Measurements from ENCODE around the gene SDCBP2. TPM values are rescaled to one million over a fixed set of nuclear protein-coding genes. Genes with fewer than 3 reads are reported as not detected.

SDCBP2 gene, protein sequence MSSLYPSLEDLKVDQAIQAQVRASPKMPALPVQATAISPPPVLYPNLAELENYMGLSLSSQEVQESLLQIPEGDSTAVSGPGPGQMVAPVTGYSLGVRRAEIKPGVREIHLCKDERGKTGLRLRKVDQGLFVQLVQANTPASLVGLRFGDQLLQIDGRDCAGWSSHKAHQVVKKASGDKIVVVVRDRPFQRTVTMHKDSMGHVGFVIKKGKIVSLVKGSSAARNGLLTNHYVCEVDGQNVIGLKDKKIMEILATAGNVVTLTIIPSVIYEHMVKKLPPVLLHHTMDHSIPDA
- polyA plus RNA-seq = 1 to 10 TPM; 1.3 to 2.0 (median 1.8) TPM

DNA sequence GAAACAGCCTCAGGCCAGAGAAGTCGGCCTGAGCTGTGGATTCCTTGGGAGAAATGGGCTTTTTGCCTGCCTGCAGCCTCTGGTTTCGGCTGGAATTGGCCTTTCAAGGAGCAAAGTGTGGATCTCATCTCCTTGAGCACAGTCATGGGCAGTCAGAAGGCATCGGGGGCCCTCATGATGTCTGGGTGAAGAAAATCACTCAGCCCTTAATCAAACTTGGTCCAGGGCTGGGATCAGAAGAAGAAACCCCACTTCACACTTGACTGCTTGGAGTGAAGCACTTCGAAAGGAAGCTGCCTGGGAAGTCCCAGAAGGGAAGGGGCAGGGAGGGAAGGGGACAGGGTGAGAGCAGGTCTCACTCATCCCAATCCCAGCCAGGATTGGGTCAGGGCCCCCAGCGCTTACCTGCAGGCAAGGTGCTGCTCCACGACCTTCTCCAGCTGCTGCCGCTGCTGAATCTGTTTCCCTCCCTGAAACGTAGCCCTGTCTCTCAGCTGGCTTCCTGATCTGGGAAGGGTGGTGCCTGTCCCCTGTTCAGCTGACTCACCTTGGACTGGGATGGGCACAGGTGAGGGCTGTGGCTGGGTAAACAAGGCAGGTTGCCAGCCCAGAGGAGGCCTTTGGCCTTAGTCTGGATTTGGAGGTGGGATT lies at the start of gene SDCBP2:
TSS of gene SDCBP2 (minus strand) at position 460 of the 651 bp plus-strand sequence. CDS start 8,723 bp downstream, outside the sequence.
- Mint-ChIP-seq H3K27me3 (ENCODE audit: low read depth in 3 of 3) (peaks cover 0 to 1% (median 0%) of the 10 kb centered on the region in 3 donors), H3K4me3 (no peak within 1 kb of the TSS), H3K27ac (peak within 1 kb of the TSS in 5 of 6 donors; percentile 4 to 76 (median 25)), H3K36me3 (no peaks in the 10 kb centered on the region), H3K4me1 (peaks cover 6 to 11% of the 10 kb centered on the region in 2 donors), H3K9me3 (no peaks in the 10 kb centered on the region)
- no peak for DNase-seq

DNA sequence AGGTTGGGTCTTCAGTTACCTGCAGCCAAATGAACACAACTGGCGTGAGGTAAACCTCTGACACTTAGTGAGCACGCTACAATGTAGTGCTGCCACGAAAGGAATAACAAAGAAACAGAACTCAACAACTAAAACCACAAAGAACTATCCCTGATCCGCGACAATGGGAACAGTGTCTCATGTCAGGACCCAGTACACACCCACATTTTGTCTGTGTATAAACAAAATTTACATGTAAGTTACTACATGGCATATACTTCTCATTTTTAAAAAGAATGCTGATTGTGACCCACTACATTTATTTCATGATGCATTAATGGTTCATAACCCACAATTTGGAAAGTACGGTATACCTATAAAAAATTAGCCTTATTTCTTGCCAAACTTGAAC lies 49.8 kb upstream of the SDCBP2 start:
- H3K4me1 Mint-ChIP-seq = peaks cover 60 to 96% of the 10 kb centered on the region in 2 donors
- DNase-seq = no peak
- H3K27ac Mint-ChIP-seq = no peak overlapping the region
- H3K9me3 Mint-ChIP-seq = no peaks in the 10 kb centered on the region
- peaks cover 4 to 5% (median 4%) of the 10 kb centered on the region in 3 donors for H3K36me3 Mint-ChIP-seq
- H3K27me3 Mint-ChIP-seq (ENCODE audit: low read depth in 3 of 3) = peaks cover 0 to 8% (median 5%) of the 10 kb centered on the region in 3 donors
- H3K4me3 Mint-ChIP-seq = no peak overlapping the region

DNA sequence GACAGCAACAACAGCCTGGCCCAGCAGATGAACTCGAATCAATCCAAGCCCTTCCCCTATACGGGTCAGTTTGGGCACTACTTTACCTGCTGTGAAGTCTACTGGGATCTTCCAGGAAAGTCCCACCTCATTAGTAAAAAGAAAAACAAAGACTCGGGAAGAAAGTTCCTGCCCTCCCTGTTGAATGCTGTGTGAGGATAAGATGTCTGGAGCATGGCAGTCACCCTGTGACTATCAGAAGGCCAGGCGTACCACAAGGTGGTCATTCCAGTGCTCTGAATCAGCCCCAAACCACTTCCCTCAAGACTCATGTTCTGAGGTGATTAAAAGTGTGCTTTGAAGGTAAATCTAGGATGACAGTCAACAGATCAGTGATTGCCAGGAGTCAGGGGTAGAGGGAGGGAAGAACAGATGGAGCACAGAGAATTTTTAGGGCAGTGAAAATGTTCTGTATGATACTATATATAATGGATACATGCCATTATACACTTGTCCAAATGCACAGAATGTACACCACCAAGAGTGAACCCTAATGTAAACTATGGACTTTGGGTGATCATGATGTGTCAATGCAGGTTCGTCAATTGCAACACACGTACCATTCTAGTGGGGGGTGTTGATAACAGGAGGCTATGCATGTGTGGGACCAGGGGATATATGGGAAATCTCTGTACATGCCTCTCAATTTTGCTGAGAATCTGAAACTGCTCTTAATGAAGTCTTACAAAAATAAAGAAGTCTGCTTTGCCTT lies 49.2 kb upstream of the SDCBP2 start:
- no peak for DNase-seq
- Mint-ChIP-seq H3K27me3 (ENCODE audit: low read depth in 3 of 3) (peaks cover 0 to 8% (median 5%) of the 10 kb centered on the region in 3 donors), H3K27ac (no peak overlapping the region), H3K4me3 (peak overlapping the region in 1 of 5 donors; percentile 9), H3K9me3 (no peaks in the 10 kb centered on the region), H3K36me3 (peaks cover 4 to 6% (median 5%) of the 10 kb centered on the region in 3 donors), H3K4me1 (peaks cover 60 to 95% of the 10 kb centered on the region in 2 donors)

DNA sequence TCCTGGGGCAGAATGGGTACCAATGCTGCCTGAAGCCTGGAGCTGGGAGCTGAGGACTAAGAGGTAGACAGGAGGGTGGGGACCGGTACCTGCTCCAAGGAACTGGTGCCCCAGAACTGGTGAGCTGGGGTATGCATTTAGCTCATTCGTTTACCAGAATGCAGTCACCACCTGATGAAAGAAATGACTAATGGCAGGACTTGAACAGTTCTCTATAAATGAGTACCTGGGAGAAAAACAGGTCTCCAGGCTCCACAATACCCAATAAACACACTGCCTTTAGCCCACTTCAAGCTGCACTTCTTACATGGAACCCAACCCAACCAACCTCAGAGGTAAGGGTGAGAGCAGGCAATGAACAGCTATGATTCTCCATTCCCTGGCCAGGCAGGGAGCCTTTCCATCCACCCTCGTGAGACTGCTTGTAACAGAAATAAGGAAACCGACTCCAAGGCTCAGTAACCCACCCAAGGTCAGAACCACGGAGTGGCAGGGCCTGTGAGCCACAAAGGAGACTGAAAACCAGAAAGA lies 48.5 kb upstream of the SDCBP2 start:
- Mint-ChIP-seq H3K27ac (no peak overlapping the region), H3K9me3 (no peaks in the 10 kb centered on the region), H3K36me3 (peaks cover 4 to 8% (median 6%) of the 10 kb centered on the region in 3 donors), H3K4me1 (peaks cover 58 to 87% of the 10 kb centered on the region in 2 donors), H3K27me3 (ENCODE audit: low read depth in 3 of 3) (peaks cover 0 to 8% (median 5%) of the 10 kb centered on the region in 3 donors), H3K4me3 (no peak overlapping the region)
- no peak for DNase-seq

DNA sequence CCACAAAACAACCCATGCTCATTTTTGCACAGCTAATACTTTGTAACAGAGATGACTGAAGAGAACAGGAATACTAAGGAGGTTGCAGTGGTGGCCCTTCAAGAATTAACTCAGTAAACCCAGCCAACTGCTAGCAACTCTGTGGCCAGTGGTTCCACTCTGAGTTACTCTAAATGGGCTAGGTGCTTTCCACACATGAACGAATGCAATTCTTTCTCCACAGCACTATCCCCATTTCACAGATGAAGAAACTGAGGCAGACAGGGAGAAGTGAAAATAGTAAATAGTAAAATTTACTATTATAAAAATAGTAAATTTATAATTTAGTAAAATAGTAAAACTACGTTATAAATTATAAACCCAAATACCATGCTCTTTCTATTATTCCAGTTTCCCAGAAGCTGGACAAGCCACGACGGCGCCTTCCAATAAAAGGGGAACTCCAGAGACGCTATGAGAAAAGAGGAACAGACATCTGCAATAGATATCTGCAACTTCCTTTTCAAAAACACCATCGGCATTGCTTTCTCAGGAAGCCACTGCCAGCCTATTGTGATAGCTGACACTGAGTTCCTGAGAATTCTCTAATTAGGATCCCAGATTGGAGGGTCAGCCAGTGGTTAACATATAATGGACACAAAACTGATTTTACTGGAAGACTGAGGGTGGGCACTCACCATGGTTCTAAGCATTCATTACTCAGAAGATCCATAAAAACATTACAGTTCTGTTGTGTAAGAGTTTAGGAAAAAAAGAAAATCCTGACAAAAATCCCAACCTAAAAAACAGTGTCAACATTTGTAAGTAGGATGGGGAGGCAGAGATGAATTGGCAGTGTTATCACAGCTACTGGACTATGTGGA lies 47.7 kb upstream of the SDCBP2 start:
- Mint-ChIP-seq H3K9me3 (no peaks in the 10 kb centered on the region), H3K27me3 (ENCODE audit: low read depth in 3 of 3) (peaks cover 0 to 8% (median 5%) of the 10 kb centered on the region in 3 donors), H3K4me1 (peaks cover 56 to 84% of the 10 kb centered on the region in 2 donors), H3K27ac (peak overlapping the region in 1 of 6 donors; percentile 35), H3K4me3 (peak overlapping the region in 1 of 5 donors; percentile 30), H3K36me3 (peaks cover 4 to 10% (median 6%) of the 10 kb centered on the region in 3 donors)
- no peak for DNase-seq

DNA sequence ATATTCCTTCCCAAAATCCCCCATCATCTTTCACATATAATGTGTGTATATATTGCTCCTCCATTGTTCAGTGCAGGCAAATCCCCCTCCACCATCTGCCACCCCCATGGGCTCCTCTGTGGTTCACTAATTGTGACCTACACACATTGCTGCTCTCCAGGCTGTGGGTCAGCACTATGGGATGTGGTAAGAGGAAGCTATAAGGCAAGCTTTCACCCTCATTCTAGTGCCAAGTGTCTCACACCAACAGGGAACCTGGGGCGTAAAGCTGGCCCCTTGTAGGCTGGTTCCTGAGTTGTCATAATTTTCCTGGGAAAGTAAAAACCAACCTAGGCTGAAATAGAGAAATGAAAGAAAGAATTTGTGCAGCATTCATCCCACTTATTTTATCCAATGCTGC lies 47.1 kb upstream of the SDCBP2 start:
- Mint-ChIP-seq H3K9me3 (no peaks in the 10 kb centered on the region), H3K27me3 (ENCODE audit: low read depth in 3 of 3) (peaks cover 0 to 8% (median 7%) of the 10 kb centered on the region in 3 donors), H3K36me3 (peaks cover 4 to 12% (median 6%) of the 10 kb centered on the region in 3 donors), H3K4me3 (peak overlapping the region in 1 of 5 donors; percentile 30), H3K27ac (peak overlapping the region in 1 of 6 donors; percentile 35), H3K4me1 (peaks cover 53 to 83% of the 10 kb centered on the region in 2 donors)
- DNase-seq = no peak

DNA sequence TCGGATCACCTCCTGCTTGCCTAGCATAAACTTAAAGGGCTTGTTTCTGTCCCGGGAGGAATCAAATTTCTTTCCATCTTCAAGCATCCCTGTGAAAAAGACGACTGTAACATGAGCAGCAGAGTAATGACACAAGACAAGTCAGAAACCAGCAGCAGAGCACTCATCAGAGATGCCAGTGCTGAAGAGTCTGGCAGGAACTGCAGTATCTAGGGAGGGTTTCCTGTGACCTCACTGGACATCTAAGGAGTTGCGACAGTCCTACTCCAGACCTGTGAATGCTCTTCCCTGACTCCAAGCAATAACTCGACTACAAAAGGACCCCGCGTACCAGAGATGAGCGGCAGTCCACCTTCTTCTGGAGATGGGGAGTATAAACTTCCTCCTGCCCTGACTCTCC lies 46.6 kb upstream of the SDCBP2 start:
- Mint-ChIP-seq H3K36me3 (peaks cover 4 to 12% (median 6%) of the 10 kb centered on the region in 3 donors), H3K4me1 (peaks cover 50 to 78% of the 10 kb centered on the region in 2 donors), H3K27ac (peak overlapping the region in 1 of 6 donors; percentile 51), H3K4me3 (peak overlapping the region in 1 of 5 donors; percentile 30), H3K27me3 (ENCODE audit: low read depth in 3 of 3) (peaks cover 0 to 8% (median 7%) of the 10 kb centered on the region in 3 donors), H3K9me3 (no peaks in the 10 kb centered on the region)
- DNase-seq = no peak

DNA sequence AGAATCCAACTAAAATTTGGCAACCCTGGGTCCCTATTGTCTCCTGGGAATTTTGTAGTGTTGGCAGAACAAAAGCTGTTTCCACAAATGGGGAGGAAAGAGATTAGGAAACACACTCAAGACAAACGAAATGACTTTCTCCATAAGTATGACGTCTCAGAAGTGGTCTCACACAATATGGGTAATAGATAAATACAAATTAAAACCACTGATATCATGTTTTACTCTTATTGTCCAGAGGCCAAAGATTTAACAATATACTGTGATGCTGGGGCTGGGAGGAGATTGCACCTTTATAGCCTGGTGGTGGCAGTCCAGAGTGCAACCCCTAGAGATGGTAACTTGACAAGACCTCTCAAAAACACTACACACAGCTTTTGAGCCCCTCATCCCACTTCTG lies 45.3 kb upstream of the SDCBP2 start:
- H3K27me3 Mint-ChIP-seq (ENCODE audit: low read depth in 3 of 3) = peaks cover 0 to 8% (median 7%) of the 10 kb centered on the region in 3 donors
- H3K4me3 Mint-ChIP-seq = no peak overlapping the region
- no peak for DNase-seq
- peaks cover 4 to 12% (median 6%) of the 10 kb centered on the region in 3 donors for H3K36me3 Mint-ChIP-seq
- H3K27ac Mint-ChIP-seq = no peak overlapping the region
- peaks cover 40 to 66% of the 10 kb centered on the region in 2 donors for H3K4me1 Mint-ChIP-seq
- H3K9me3 Mint-ChIP-seq = no peaks in the 10 kb centered on the region

DNA sequence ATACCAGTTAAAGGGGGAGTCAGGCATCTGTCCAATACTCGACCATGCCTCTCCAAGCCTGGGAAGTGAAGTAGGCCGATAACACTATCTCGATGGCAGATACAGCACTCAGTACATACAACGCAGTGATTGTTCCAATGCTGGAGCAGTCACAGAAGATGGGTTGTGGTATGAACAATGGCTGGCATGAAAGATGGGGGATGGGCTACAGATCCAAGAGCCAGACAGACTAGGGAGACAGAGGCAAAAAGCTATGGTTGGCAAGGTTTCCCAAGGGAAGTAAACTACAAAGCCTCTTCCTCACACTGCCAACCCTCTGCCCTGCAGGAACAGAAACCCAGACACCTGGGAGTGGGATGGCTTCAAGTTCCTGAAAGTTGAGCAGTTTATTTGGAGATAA lies 44.7 kb upstream of the SDCBP2 start:
- peaks cover 0 to 8% (median 7%) of the 10 kb centered on the region in 3 donors for H3K27me3 Mint-ChIP-seq (ENCODE audit: low read depth in 3 of 3)
- H3K4me1 Mint-ChIP-seq = peaks cover 35 to 62% of the 10 kb centered on the region in 2 donors
- H3K27ac Mint-ChIP-seq = no peak overlapping the region
- no peaks in the 10 kb centered on the region for H3K9me3 Mint-ChIP-seq
- H3K4me3 Mint-ChIP-seq = no peak overlapping the region
- no peak for DNase-seq
- H3K36me3 Mint-ChIP-seq = peaks cover 4 to 15% (median 11%) of the 10 kb centered on the region in 3 donors

DNA sequence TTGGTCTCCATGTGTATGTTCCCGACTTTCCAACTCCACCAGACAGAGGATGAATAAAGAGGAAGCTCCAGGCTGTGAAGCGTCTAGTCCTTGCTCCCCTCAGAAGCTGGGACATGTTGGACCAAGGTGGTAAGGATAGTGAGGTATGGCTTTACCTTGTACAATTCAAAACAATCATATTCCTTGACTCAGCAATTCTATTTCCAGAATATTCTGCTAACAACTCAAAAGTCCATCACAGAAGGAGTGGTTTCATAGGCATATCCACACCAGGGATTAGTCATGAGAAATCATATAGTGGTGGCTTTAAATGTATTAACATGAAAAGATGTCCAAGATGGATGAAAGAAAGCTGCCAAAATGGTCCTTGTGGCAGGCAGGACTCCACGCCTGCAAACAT lies 44.1 kb upstream of the SDCBP2 start:
- Mint-ChIP-seq H3K27ac (peak overlapping the region in 2 of 6 donors; percentile 43 to 81), H3K36me3 (peaks cover 4 to 20% (median 15%) of the 10 kb centered on the region in 3 donors), H3K4me1 (peaks cover 29 to 62% of the 10 kb centered on the region in 2 donors), H3K9me3 (no peaks in the 10 kb centered on the region), H3K4me3 (no peak overlapping the region), H3K27me3 (ENCODE audit: low read depth in 3 of 3) (peaks cover 0 to 8% (median 7%) of the 10 kb centered on the region in 3 donors)
- DNase-seq = no peak

DNA sequence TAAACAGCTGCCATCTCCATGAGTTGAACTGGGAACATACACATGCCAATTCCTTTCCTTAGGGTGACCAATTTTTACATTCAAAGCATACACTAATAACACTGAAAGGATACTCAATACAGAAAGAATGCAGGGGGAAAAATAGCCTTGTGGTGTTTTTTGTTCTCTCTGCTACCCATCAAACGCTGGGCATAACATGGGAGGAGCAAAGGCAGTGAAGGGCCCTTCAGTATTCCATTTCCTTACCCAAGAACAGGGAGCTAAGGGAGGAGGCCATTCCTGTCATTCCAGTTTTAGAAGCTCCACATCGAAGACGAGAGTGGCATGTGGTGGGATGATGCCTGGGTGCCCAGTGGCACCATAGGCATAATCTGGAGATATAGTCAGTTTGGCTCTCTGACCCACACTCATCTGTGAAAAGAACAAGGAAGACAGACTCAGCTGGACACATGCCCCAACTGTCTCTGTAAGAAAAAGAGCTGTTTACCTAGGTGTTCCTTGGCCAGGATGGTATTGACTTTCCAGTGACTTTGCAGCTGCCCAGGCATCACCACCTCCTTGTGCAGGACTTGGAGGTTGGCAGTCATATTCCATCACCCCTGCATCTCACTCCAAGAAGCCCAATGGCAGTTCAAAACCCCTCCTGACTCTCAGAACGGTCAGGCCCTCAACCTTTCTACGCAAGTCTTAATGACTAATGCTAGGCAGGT lies 43.0 kb upstream of the SDCBP2 start:
- Mint-ChIP-seq H3K9me3 (no peaks in the 10 kb centered on the region), H3K27me3 (ENCODE audit: low read depth in 3 of 3) (peaks cover 0 to 7% (median 2%) of the 10 kb centered on the region in 3 donors), H3K36me3 (peaks cover 4 to 30% (median 22%) of the 10 kb centered on the region in 3 donors), H3K4me1 (peaks cover 18 to 54% of the 10 kb centered on the region in 2 donors), H3K27ac (peak overlapping the region in 1 of 6 donors; percentile 66), H3K4me3 (no peak overlapping the region)
- no peak for DNase-seq

DNA sequence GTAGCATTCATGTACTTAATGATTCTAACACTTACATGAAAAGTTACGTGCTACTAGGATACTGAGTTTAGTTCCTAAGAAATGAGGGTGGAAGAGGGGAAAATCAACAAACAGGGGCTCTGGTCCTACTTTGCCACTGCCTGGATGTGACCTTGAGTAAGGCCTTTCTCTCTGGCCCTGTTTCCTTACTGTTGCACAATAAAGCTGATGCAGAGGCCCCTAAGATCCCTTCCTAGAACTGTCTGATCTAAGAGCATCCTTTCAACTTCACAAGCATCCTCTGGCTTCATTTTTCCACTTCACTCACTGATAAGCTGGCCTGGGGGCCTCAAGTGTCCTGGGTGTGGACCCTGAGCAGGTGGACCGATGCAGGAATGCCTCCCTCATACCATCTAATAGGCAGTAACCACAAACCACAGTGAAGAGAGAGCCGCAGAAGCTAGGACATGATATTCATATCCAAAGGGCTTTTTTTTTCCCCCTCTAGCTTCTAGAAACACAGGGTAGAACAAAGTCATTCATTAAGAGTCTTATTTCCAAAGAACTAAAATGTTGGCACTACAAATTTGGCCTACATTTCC lies 42.4 kb upstream of the SDCBP2 start:
- peaks cover 4 to 33% (median 26%) of the 10 kb centered on the region in 3 donors for H3K36me3 Mint-ChIP-seq
- no peak for DNase-seq
- peaks cover 0 to 5% (median 2%) of the 10 kb centered on the region in 3 donors for H3K27me3 Mint-ChIP-seq (ENCODE audit: low read depth in 3 of 3)
- no peaks in the 10 kb centered on the region for H3K9me3 Mint-ChIP-seq
- H3K4me3 Mint-ChIP-seq = no peak overlapping the region
- H3K27ac Mint-ChIP-seq = no peak overlapping the region
- peaks cover 13 to 47% of the 10 kb centered on the region in 2 donors for H3K4me1 Mint-ChIP-seq
